Left lung (tissue), 10 donors: ENCODE results near the gene ABRACL. TPM values are rescaled to one million over a fixed set of nuclear protein-coding genes. Genes with fewer than 3 reads are reported as not detected.
"Not testable (repeated sequence)": the region's sequence is repeated elsewhere in the genome, so short reads cannot be mapped to it uniquely, and the experiment has no call there.

Experiments
- ATAC-seq: fragments of 200-7000 bp; cut with Tn5 transposase; one replicate; pipeline ENCODE4 v1.9.1; 2020; ENCODE audit warnings: moderate library complexity
- DNase-seq, 4 donors: peaks; one replicate each; pipeline ENCODE4 v3.0.0-alpha.2; 2013 to 2020
- H3K27ac ChIP-seq, 2 donors: fragments of 200-600 bp; sonication (generic) in 1 of 2; one replicate each; pipeline versions ENCODE4 v1.5.0 to v1.8.0; 2020 to 2021
- H3K27me3 ChIP-seq, 2 donors: fragments of 200-600 bp; sonication (generic) in 1 of 2; one replicate each; pipeline versions ENCODE4 v1.5.0 to v1.8.0; 2020 to 2021
- H3K36me3 ChIP-seq, 2 donors: fragments of 200-600 bp; sonication (generic) in 1 of 2; one replicate each; pipeline versions ENCODE4 v1.5.0 to v1.8.0; 2020 to 2021
- H3K4me1 ChIP-seq, 2 donors: fragments of 200-600 bp; one replicate each; pipeline ENCODE4 v1.8.0; 2021
- H3K4me3 ChIP-seq, 2 donors: fragments of 200-600 bp; sonication (generic) in 1 of 2; one replicate each; pipeline versions ENCODE4 v1.5.0 to v1.8.0; 2020 to 2021; ENCODE audit warnings: mild to moderate bottlenecking in 1 of 2
- H3K9me3 ChIP-seq, 2 donors: fragments of 200-600 bp; sonication (generic) in 1 of 2; one replicate each; pipeline versions ENCODE4 v1.5.0 to v1.8.0; 2020 to 2021
- intact Hi-C, 2 donors: fragments of 100-400 bp; cut with DNase I; formaldehyde crosslinking; loops; one replicate each; pipeline versions ENCODE4 v1.11.2 to v1.14.2; 2022
- polyA plus RNA-seq, 6 donors: library from polyadenylated mRNA; unstranded; fragments of 120-200 nt; gene quantifications; one replicate each; pipeline ENCODE4 v1.2.1, GENCODE V29; 2013; ENCODE audit not compliant: insufficient read length in 6 of 6
- total RNA-seq, 2 donors: library from RNA; stranded (reverse); fragmentation: NEBNext Ultra II Directional; extraction: Animal tissue kit (Norgen Biotek cat#: 25700); gene quantifications; one replicate each; pipeline ENCODE4 v1.2.1, GENCODE V29; 2021
- TF ChIP-seq, protein P1 (sequence below), 2 donors: fragments of 200-600 bp; sonication (generic) in 1 of 2; IDR thresholded peaks; one replicate each; pipeline versions ENCODE4 v1.5.0 to v1.8.0; 2021; ENCODE audit warnings: antibody characterized with exemption in 2 of 2
- donor health status: DM: no; HTN: yes; CAD: no.
- donor health status: DM: no; HTN: no; CAD: no.

Gene ABRACL
- total and polyA plus RNA-seq, 8 donors = 26.0 to 40.2 (median 30.2) TPM

DNA sequence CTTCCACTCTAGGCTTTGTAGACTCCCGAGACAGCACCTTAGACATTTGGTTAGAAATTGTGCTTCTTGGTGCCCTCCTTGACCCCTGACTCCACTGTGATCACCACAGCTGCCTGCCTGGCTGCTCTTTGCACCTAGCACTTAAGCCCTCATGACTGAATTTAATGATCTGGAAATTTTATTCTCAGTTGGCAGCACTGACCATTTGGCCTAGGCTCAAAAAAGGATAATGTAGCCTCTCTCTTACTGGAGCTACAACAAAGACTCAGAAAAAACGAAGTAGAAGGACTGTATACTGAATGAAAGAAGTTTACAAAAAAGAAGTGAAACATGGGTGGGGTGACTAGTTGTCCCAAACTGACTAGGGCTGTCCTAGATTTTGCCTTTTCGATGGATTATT lies 11.3 kb upstream of the ABRACL start:
- Histone ChIP-seq H3K4me3 (no peak overlapping the region), H3K27me3 (no peaks in the 10 kb centered on the region), H3K9me3 (no peaks in the 10 kb centered on the region), H3K27ac (no peak overlapping the region), H3K36me3 (no peaks in the 10 kb centered on the region), H3K4me1 (no peaks in the 10 kb centered on the region)
- no peak for ATAC-seq
- TF ChIP-seq, protein P1, sequence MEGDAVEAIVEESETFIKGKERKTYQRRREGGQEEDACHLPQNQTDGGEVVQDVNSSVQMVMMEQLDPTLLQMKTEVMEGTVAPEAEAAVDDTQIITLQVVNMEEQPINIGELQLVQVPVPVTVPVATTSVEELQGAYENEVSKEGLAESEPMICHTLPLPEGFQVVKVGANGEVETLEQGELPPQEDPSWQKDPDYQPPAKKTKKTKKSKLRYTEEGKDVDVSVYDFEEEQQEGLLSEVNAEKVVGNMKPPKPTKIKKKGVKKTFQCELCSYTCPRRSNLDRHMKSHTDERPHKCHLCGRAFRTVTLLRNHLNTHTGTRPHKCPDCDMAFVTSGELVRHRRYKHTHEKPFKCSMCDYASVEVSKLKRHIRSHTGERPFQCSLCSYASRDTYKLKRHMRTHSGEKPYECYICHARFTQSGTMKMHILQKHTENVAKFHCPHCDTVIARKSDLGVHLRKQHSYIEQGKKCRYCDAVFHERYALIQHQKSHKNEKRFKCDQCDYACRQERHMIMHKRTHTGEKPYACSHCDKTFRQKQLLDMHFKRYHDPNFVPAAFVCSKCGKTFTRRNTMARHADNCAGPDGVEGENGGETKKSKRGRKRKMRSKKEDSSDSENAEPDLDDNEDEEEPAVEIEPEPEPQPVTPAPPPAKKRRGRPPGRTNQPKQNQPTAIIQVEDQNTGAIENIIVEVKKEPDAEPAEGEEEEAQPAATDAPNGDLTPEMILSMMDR (IDR thresholded peaks at IDR 0.05) = no peak
- intact Hi-C loops = no loop called here
- peak in 2 of 4 donors; percentile 27 to 41 for DNase-seq

DNA sequence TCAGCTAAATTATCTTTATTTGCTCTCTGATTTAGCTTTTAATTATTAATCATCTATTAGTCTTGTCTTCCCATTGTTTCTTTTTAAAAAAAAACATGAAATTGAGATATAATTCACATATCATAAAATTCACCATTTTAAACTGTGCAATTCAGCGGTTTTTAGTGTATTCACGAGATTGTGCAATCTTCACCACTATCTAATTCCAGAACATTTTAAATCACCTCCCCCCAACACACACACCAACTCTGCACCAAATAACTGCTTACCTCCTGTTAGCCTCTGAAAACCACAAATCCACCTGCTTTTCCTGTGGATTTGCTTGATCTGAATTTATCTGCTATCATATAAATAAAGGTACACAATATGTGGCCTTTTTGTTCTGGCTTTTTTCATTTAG lies 8.8 kb upstream of the ABRACL start:
- H3K9me3 ChIP-seq = no peaks in the 10 kb centered on the region
- H3K4me3 ChIP-seq = no peak overlapping the region
- no peak for DNase-seq
- TF ChIP-seq, protein P1 (IDR thresholded peaks at IDR 0.05) = no peak
- intact Hi-C loops = no loop called here
- H3K27ac ChIP-seq = no peak overlapping the region
- H3K4me1 ChIP-seq = no peaks in the 10 kb centered on the region
- H3K27me3 ChIP-seq = no peaks in the 10 kb centered on the region
- no peaks in the 10 kb centered on the region for H3K36me3 ChIP-seq
- ATAC-seq = no peak

DNA sequence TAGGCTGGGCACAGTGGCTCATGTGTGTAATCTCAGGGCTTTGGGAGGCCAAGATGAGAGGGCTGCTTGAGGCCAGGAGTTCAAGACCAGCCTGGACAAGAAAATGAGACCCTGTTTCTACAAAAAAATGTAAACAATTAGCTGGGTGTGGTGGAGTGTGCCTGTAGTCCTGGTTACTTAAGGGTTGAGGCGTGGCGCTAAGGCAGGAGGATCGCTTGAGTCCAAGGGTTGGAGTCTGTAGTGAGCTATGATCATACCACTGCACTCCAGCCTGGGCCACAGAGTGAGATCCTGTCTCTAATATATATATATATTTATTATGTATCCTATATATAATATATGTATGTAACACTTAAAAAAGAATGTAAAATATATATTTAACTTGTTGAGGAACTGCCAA lies 7.9 kb upstream of the ABRACL start:
- Histone ChIP-seq H3K27me3 (no peaks in the 10 kb centered on the region), H3K4me1 (peaks cover 0 to 1% of the 10 kb centered on the region in 2 donors), H3K4me3 (no peak overlapping the region), H3K27ac (no peak overlapping the region), H3K36me3 (no peaks in the 10 kb centered on the region), H3K9me3 (no peaks in the 10 kb centered on the region)
- intact Hi-C loops = no loop called here
- ATAC-seq (no peak), DNase-seq (no peak)
- TF ChIP-seq, protein P1 (IDR thresholded peaks at IDR 0.05) = no peak

DNA sequence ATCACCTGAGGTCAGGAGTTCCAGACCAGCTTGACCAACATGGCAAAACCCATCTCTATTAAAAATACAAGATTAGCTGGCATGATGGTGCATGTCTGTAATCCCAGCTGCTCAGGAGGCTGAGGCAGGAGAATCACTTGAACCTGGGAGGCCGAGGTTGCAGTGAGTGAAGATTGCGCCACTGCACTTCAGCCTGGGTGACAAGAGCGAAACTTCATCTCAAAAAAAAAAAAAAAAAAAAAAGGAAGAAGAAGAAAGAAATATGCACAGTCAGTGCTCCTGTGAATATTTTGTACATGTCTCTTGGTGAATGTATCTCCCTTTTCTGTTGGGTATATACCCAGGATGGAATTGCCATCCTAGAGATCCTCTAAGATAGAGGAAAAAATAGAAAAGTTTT lies 3.1 kb upstream of the ABRACL start:
- H3K4me3 ChIP-seq, H3K27ac ChIP-seq, H3K9me3 ChIP-seq, H3K27me3 ChIP-seq, intact Hi-C loops, ATAC-seq, H3K36me3 ChIP-seq: not testable (repeated sequence)
- DNase-seq = peak in 1 of 4 donors; percentile 40
- H3K4me1 ChIP-seq = peaks cover 5 to 18% of the 10 kb centered on the region in 2 donors

DNA sequence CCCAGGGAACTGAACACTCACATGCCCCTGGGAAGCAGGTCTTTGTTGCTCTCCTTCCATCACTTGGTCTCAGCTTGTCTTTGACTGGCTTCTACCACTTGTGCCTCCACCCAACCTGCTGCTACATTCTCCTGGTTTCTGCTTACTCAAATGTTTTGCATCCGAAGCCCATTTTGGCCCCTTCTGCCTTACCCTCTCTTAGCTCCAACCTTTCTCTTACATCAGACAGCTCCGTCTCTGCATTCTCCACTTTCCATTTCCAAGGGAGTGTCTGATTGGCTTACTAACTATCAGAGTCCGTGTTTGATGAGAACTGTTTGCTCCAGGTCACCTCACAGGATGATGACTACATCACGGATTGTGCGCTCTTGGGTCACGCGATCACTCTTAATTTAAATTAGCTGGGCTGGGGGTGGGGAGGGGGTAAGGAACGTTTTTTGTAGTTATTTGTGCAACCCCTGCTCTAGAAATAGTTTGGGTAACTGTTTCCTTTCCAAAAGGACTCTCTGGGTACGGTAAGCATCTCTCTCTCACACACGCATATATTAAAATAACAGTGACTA lies 844 bp upstream of the ABRACL start:
- Histone ChIP-seq H3K9me3 (no peaks in the 10 kb centered on the region), H3K36me3 (no peaks in the 10 kb centered on the region), H3K4me3 (peak overlapping the region; percentile 89 to 93), H3K4me1 (peaks cover 5 to 33% of the 10 kb centered on the region in 2 donors), H3K27ac (peak overlapping the region; percentile 81 to 97), H3K27me3 (no peaks in the 10 kb centered on the region)
- intact Hi-C loops = no loop called here
- DNase-seq (no peak), ATAC-seq (peak; percentile 37)
- TF ChIP-seq, protein P1 (IDR thresholded peaks at IDR 0.05) = no peak

DNA sequence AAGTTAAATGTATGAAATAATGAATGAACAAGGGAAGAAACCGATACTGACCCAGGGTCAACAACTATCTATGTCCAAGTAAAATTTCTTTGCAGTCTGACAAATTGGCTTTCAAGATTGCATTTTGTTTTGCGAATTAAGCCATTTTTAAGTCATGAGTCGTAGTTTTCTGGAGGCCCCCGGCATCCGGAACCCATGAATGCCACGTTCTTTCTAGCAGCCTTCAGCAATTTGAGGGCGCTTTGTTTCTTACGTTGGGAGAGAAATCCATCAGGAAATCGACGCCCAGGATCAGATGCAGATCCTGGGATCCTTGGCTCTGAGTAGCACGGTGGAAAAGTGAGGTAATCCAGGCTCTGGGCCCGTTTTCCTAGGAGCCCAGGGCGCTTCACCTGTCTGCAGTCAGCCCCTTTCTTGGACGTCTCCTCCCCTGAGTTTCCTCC lies 309 bp upstream of the ABRACL start:
- no peaks in the 10 kb centered on the region for H3K36me3 ChIP-seq
- H3K4me3 ChIP-seq = peak overlapping the region; percentile 89 to 93
- intact Hi-C loops = no loop called here
- TF ChIP-seq, protein P1 (IDR thresholded peaks at IDR 0.05) = no peak
- H3K9me3 ChIP-seq = no peaks in the 10 kb centered on the region
- no peak for ATAC-seq
- peaks cover 5 to 35% of the 10 kb centered on the region in 2 donors for H3K4me1 ChIP-seq
- no peaks in the 10 kb centered on the region for H3K27me3 ChIP-seq
- peak overlapping the region; percentile 81 to 97 for H3K27ac ChIP-seq
- DNase-seq = peak in 1 of 4 donors; percentile 47
